Measurements from ENCODE around the gene LRP3.
"Not testable (repeated sequence)": the region's sequence is repeated elsewhere in the genome, so short reads cannot be mapped to it uniquely, and the experiment has no call there.

The LRP3 gene

DNA sequence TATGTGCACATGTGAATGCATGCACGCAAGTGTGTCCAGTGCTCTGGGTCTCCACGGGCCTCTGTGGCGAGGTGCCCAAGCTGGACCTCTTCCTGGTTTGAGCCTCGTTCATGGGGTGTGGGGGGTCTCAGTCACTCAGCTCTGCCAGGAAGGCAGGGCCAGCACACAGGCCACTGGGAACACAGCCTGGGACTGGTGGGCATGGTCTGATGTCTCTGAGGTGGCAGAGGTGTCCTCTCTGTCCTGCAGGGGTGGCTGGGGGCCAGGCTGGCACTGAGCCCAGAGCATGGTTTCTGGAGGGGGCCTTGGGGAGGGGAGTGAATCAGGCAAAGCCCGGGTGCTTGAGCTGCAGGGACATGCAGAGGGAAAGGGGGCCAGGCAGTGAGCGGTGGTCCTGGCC lies 9.4 kb downstream of the LRP3 start:
- DNase-seq, result no peak

DNA sequence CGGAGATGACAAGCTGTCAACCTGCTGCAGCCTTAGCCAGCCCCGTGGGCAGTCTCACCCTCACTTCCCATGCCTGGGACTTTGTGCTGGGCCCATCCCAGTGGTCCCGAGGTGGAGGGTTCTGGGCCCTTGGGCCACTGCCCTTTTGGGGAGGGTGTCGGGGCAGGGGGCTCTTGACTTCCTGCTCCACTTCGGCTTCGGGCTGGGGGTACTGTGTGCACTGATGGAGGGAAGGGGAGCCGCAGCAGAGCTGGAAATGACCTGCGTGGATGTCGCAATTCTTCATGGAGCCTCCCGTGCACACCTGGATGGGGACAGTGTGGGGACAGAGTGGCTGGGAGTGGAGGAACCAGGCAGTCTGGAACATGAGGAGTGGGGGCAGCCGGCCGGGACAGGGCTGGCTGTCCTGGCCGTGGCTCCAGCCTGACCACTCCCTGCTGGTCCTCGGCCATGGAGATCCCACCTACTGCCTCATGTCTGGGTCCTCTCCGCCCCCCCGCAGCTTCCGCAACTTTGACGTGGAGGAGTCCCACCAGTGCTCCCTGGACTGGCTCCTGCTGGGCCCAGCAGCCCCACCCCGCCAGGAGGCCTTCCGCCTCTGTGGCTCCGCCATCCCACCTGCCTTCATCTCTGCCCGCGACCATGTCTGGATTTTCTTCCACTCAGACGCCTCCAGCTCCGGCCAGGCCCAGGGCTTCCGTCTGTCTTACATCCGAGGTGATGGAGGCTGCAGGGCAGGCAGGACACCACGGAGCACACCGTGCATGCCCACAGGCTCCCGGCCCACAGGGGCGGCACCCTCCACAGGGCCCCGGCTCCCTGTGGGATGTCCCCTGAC lies 10.2 kb downstream of the LRP3 start:
- DNase-seq, result no peak

DNA sequence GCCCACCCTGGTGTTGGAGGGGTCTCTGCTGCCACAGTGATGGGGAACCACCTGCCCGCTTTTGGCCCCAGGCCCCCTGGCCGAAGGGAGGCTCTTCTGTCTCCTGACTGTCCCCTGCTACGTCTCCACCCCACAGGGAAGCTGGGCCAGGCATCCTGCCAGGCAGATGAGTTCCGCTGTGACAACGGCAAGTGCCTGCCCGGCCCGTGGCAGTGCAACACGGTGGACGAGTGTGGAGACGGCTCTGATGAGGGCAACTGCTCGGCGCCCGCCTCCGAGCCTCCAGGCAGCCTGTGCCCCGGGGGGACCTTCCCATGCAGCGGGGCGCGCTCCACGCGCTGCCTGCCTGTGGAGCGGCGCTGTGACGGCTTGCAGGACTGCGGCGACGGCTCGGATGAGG lies 11.0 kb downstream of the LRP3 start:
- no peak for DNase-seq

DNA sequence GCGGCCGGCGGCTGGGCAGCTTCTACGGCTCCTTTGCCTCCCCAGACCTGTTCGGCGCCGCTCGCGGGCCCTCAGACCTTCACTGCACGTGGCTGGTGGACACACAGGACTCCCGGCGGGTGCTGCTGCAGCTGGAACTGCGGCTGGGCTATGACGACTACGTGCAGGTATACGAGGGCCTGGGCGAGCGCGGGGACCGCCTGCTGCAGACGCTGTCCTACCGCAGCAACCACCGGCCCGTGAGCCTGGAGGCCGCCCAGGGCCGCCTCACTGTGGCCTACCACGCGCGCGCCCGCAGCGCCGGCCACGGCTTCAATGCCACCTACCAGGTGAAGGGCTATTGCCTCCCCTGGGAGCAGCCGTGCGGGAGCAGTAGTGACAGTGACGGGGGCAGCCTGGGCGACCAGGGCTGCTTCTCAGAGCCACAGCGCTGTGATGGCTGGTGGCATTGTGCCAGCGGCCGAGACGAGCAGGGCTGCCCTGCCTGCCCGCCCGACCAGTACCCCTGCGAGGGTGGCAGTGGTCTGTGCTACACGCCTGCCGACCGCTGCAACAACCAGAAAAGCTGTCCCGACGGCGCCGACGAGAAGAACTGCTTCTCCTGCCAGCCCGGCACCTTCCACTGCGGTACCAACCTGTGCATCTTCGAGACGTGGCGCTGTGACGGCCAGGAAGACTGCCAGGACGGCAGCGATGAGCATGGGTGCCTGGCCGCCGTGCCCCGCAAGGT lies 11.6 kb downstream of the LRP3 start:
- DNase-seq, result no peak

DNA sequence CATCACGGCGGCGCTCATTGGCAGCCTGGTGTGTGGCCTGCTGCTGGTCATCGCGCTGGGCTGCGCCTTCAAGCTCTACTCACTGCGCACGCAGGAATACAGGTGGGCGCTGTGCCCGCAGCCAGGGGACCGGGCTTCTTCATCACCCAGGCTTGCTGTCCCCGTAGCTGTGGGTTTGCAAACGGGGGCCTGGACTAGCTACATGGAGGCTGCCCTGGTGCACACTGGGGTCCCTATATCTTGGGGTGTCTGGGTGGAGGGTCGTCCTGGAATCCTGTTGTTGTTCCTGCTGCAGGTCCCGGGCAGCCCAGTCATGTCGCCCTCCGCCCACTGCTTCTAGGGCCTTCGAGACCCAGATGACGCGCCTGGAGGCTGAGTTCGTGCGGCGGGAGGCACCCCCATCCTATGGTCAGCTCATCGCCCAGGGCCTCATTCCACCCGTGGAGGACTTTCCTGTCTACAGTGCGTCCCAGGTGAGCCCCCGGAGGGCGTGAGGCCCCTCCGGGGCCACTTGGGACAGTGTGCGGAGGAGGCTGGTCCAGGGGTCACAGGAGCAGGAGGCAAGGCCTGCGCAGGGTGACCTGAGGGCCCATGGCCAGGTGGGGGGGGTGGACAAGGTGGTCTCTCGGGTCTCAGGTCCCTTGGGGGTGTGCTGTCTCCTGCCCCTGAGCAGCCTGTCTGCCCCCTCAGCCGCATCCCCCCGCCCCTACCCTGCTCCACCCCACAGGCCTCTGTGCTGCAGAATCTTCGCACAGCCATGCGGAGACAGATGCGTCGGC lies 12.3 kb downstream of the LRP3 start:
- DNase-seq, result no peak

DNA sequence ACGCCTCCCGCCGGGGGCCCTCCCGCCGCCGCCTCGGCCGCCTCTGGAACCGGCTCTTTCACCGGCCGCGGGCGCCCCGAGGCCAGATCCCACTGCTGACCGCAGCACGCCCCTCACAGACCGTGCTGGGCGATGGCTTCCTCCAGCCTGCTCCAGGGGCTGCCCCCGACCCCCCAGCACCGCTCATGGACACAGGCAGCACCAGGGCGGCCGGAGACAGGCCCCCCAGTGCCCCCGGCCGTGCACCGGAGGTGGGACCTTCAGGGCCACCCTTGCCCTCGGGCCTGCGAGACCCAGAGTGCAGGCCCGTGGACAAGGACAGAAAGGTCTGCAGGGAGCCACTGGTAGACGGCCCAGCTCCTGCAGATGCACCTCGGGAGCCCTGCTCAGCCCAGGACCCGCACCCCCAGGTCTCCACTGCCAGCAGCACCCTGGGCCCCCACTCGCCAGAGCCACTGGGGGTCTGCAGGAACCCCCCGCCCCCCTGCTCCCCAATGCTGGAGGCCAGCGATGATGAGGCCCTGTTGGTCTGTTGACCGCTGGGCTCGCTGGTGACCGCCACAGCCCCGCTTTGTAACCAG lies 13.0 kb downstream of the LRP3 start:
- no peak for DNase-seq

DNA sequence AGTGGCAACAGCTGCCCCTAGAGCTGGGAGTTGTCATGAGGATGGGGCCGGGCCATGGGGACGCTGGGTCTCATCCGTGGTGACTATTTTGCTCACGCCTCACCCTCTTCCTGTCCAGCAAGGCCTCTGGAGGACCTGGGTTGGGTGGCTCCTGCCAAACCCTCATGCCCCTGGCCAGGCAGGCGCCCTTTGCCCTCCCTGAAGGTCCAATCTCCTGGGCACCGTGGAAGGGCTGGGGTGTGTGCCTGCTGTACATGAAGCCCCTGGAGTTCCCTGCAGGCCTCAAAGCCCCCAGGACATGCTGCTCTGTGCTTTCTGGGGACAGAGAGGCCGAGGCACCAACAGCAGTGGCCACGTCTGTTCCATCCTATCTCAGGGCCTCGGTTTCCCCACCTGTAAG lies 13.8 kb downstream of the LRP3 start:
- DNase-seq, result no peak

DNA sequence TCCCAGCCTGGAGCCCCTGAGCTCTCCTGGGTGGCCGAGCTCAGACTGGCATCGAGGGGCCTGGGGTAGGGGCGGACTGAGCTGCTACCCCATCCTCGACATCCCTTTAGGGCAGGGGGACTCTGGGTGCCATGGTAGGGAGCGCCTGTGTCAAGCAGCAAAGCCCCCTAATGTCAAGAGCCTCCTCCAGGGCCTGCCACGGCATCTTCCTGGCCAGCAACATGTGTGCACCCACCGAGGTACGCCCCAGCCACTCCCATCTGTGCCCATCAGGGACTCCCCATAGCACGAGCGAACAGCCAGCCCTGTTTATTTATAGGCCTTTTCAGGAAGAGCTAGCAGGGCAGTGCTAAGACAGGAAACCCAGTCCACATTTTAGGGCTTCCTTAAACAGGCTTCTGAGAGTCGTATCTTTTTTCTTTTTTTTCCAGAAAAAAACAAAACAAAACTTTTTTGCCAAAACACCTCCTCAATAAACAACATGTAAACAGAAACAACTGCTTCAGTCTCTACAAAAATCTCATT lies 14.3 kb downstream of the LRP3 start:
- no peak for DNase-seq

DNA sequence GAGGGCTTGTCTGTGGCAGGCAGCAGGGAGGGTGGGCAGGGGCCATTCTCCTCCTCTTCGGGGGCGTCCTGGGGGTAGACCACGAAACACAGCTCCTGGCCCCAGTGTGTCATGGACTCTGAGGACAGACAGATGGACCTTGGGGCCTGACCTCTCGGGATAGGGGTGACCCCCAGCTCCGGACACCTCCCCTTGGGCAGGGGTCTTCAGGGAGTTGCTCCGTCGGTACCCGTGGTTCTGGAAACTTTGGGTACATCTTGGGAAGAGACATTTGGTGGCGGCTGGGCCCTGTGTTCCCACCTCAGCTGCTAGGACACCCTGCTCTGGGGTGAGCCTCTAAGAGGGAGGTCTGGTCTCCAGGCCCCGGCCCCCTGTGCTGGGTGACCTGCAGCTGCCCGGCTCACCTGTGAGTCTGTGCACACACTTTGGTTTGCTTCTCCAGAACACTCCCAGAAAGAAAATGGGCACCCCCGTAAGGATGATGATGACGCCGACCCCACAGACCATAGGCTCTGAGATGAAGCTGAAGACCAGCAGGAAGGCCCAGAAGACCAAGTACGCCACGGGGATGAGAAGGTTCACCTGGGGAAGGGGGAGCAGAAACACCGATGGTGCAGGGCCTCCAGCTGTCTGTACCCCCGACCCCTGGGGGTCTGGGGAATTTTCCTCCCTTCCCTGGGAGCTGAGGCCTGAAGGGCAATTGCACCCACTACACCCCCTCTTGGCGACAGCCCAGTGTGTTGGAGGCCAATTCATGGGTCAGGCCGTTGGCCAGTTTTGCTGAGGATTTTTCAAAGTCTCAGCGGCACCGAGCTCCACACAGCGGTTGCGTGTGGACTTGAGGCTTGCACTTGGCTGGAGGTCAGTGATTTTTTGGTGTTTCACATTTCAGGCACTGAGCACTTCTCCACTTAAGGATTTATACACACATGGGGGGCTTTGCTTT lies 15.0 kb downstream of the LRP3 start:
- DNase-seq, result no peak

DNA sequence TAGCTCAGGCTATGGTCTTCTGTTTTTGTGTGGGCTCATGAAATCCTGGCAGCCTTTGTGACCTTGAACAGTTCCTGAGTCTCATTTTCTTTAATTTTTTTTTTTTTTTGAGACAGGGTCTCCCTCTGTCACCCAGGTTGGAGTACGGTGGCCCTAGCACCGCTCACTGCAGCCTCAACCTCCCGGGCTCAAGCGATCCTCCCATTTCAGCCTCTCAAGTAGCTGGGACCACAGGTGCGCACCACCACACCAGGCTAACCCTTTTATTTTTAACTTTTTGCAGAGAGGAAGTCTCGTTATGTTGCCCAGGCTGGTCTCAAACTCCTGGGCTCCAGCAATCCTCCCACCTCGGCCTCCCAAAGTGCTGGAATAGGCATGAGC lies 15.7 kb downstream of the LRP3 start:
- not testable (repeated sequence) for DNase-seq

DNA sequence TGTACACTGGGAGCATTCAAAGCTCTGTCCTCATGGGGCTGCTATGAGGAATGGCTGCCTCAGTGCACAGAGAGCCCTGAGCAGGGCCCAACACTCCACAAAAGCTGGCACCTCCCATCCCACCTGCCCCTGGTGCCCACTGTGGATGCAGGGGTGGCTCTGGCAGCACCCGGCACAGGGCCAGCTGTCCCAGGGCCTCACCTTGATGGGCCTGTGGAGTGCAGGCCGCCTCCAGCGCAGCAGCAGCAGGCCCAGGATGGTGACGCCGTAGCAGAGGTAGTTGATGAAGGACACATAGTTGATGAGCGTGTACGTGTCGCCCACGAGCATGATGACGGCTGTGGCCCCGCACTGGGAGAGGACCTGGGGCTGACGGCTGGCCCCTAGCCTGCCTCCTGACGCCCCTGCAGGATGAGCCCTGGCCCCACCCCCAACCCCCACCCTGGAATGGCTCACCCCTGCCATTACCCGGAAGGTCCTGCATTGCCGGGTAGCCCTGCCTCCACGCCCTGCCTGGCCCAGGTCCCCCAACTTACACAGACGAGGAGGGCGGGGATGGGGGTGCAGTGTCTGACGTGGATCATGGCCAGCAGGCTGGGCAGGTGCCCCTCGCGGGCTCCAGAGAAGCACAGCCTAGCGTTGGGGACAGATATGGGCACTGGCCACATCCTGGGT lies 16.3 kb downstream of the LRP3 start:
- no peak for DNase-seq

DNA sequence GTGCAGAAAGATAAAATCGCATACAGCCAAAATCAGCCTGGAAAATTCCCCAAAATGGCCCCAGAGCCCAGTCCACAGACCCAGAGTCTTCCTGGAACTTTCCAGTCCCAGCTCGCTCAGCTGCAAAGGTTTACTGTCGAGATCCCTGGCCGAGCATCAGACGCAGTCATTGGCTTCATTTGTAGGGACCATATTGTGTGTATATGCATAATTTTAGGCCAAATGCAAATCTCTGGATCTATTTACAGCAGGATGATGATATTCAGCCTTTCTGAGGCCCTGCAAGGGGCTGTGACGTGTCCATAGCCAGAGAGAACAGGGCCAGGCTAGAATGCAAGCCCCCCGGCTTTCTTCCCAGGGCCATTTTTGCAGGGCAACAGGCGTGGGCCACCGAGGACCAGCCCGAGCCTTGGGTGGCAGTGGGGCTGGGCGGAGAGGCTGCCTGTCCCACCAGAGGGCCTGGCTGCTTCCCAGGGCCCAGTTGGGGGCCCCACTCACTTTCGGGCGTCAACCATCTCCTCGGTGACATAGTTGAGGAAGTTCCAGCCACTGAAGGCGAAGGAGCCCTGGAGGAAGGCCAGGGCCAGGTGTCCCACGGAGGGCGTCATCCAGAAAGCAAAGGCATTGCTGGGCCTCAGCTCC lies 17.8 kb downstream of the LRP3 start:
- no peak for DNase-seq

DNA sequence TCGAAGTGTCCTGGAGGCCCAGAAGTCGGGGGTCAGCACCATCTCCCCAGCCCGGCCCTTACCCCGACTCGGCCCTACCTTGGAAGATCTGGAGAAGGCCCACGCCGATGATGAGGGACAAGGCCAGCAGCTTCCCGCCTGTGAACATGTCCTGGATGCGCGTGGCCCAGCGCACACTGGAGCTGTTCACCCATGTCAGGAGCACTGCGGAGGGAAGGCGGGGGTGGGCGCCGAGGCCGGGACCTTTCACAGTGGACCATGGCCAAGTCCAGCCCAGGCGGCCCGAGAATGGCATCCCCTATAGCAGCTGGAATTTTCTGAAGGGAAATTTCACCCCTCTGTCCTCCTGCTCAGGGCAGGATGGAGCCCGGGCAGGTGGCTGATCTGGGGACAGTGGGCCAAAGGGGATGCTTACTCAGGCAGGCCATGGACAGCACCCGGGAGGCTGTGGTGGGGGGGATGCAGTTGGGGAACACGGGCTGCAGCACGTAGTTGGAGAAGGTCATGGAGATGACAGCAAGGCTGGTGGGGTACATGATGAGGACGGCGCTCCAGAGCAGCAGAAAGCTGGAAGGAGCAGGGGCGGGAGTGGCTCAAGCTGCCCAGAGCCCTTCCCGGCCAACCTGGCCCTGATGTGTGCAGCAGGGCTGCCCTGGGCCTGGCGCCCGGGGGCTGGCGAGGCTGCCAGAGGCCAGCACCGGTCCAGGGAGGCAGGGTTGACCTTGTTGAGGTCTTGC lies 18.5 kb downstream of the LRP3 start:
- no peak for DNase-seq

DNA sequence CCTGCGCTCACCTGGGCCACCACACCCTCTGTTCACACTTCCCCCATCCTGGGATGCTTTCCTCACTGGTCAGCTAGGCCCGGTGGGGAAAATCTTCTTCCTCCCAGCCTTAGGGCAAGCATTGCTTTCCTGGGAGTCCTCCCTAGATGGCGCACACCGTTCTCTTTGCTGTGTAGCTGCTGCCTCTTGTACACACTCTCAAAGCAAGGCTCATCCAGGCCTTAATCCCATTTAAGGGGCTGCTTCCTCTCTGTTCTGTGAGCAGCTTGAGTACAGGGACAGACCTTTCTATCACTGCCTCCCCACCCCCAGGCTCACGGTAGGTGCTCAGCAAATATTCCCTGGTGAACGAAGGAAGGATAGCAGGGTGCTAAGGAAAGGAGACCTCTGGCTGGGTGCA lies 20.5 kb downstream of the LRP3 start:
- DNase-seq, result peak; percentile 20

DNA sequence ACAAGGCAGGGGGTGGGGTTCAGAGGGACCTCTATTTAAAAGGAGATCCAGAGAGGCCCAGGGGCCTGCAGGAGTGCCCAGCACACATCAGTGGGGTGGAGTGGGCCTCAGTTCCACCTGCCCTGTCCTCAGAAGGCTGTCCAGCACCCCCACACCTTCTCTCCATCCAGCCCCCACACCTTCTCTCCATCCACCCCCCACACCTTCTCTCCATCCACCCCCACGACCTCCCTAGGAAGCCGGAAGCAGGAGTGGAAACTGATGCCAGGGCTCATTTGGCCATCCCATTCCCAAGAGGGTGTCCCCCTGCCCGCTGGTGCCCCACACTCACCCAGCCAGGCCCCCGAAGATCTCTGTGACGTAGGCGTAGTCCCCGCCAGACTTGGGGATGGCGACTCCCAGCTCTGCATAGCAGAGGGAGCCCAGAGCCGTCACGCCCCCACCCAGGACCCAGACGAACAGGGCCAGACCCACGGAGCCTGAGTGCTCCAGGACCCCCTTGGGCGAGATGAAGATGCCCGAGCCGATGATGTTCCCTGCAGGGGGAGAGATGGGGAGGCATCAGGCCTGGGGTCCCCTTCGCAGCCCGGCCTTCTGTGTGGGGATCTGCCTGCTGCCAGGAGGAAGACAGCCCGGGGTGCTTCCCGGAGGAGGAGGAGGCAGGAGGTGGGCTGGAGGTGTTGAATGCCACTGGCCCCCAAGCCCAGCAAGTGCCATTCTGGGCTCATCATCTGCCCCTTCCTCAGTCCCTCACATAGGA lies 21.5 kb downstream of the LRP3 start:
- no peak for DNase-seq

DNA sequence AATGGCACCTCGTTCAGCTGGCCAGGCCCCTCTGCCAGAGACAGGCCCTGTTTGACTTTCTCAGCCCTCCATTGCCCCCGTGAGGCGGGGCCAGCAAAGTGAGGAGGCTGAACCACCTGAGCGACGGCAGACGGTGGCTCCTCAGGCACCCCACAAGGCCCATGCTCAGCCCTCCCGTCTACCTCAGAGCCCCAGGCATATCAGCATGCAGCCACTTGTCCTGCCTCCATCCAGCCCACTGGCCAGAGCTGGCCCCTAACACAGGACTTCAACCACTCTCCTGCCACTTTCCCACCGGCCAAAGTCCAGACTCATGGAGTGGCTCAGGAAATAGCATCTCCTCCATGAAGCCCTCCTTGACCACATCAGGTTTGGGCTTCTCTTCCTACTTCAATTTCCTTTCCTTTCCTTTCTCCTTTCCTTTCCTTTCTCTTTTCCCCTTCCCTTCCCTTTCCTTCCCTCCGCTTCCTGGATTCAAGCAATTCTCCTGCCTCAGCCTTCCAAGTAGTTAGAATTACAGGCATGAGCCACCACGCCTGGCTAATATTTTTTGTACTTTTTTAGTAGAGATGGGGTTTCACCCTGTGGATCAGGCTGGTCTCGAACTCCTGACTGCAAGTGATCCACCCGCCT lies 22.2 kb downstream of the LRP3 start:
- no peak for DNase-seq

DNA sequence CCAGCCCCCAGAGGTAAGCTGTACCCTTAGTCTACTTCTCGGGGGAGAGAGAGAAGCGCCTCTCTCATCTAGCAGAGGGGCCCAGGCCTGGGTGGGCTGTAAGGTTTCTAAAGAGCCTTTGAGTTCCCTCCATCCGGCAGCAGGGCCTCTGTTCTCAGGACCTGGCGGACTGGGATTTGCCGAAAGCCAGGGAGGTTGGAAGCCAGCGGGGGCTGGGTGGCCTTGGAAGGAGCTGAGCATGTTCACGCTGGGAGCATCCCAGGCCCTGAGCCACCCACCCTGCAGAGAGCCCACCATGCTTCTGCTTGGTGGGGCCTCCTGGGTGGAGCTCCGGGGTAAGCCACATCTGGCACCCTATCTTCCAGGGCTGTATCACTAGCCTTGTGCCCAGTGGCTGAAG lies 23.8 kb downstream of the LRP3 start:
- no peak for DNase-seq

DNA sequence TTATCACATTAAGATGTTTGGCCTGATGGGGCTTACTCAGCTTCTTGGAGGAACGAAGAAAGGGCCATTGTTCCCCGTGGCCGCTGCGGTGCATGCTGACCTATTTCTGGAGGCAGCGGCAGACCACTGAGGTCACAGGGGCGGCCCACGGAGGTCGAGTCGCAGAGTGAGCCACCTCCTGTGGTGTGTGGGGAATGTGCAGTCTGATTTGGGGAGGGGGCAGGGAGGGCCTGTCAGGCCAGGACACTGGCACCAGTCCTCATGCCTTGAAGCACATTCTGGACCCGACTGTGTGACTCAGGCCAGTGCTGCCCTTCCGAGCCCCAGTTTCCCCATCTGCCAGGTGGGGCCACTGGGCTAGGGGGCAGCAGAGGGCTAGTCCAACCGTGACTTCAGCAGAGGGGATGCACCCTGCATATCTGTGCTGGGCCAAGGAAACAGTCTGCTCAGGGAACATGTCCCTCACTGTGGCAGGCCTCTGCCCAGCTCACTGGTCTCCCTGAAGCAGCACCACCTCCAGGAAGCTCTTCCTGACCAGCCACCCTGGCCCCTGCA lies 25.2 kb downstream of the LRP3 start:
- no peak for DNase-seq
